Prostate gland (tissue), 2 donors: Measurements from ENCODE around the gene GPATCH8.

ENCODE experiments used
- POLR2A ChIP-seq: fragments of 450-650 bp; IDR thresholded peaks from one replicate; pipeline ENCODE4 v1.6.1; 2016; ENCODE audit warnings: antibody characterized with exemption, mild to moderate bottlenecking
- POLR2AphosphoS5 ChIP-seq: sonication (generic); formaldehyde crosslinking; IDR thresholded peaks from one replicate; pipeline ENCODE4 v1.6.1; 2017; ENCODE audit warnings: antibody characterized with exemption
- TF ChIP-seq, protein P1 (sequence below), 4 experiments: fragments of 200-600 bp in 2 of 4; fragments of 450-650 bp in 2 of 4; sonication (generic) in 2 of 4; IDR thresholded peaks; 1 replicate in 3 of 4; 2 replicates in 1 of 4; pipeline ENCODE4 v1.5.1; 2016 to 2019; ENCODE audit warnings: antibody characterized with exemption in 4 of 4, mild to moderate bottlenecking in 2 of 4, moderate library complexity in 2 of 4

- TF ChIP-seq, protein P1, sequence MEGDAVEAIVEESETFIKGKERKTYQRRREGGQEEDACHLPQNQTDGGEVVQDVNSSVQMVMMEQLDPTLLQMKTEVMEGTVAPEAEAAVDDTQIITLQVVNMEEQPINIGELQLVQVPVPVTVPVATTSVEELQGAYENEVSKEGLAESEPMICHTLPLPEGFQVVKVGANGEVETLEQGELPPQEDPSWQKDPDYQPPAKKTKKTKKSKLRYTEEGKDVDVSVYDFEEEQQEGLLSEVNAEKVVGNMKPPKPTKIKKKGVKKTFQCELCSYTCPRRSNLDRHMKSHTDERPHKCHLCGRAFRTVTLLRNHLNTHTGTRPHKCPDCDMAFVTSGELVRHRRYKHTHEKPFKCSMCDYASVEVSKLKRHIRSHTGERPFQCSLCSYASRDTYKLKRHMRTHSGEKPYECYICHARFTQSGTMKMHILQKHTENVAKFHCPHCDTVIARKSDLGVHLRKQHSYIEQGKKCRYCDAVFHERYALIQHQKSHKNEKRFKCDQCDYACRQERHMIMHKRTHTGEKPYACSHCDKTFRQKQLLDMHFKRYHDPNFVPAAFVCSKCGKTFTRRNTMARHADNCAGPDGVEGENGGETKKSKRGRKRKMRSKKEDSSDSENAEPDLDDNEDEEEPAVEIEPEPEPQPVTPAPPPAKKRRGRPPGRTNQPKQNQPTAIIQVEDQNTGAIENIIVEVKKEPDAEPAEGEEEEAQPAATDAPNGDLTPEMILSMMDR (IDR thresholded peaks at IDR 0.05) = no peak
- TF ChIP-seq POLR2A = no peak
- no peak for TF ChIP-seq POLR2AphosphoS5
Observed at GRCh38 chr17:44361292-44362260, 141.6 kb downstream of the GPATCH8 start.
